CD4-positive, alpha-beta T cell treated with Interleukin-10 for 1 hour (primary cell): ENCODE data around the gene PHAX.
A peak's percentile ranks its signal among the peaks of the same experiment; 100 is the strongest.
"Not testable (repeated sequence)": the region's sequence is repeated elsewhere in the genome, so short reads cannot be mapped to it uniquely, and the experiment has no call there.

Source experiments
- DNase-seq: peaks from one replicate; pipeline ENCODE4 v3.0.0-alpha.2; 2020

PHAX gene

GRCh38 chr5:126600631-126601511 is at the start of gene PHAX:
Gene PHAX (plus strand): TSS chr5:126600947. CDS start chr5:126600963, 16 bp downstream.
- peak; percentile 76 for DNase-seq

- no peak for DNase-seq
These were observed 48.1 kb upstream of the PHAX start for GRCh38 chr5:126552614-126553013.

- DNase-seq: not testable (repeated sequence)
These were observed 45.6 kb upstream of the PHAX start for GRCh38 chr5:126555101-126555500.

GRCh38 chr5:126561908-126562307 is 38.8 kb upstream of the PHAX start:
- no peak for DNase-seq

- no peak for DNase-seq
These were observed 37.9 kb upstream of the PHAX start for GRCh38 chr5:126562823-126563222.

- no peak for DNase-seq
These were observed 32.5 kb upstream of the PHAX start for GRCh38 chr5:126568206-126568755.

- no peak for DNase-seq
These were observed 25.1 kb upstream of the PHAX start for GRCh38 chr5:126575644-126576043.

- DNase-seq: no peak
These were observed 23.8 kb upstream of the PHAX start for GRCh38 chr5:126576974-126577373.

GRCh38 chr5:126577415-126577814 is 23.3 kb upstream of the PHAX start:
- no peak for DNase-seq

- no peak for DNase-seq
These were observed 21.0 kb upstream of the PHAX start for GRCh38 chr5:126579716-126580115.

GRCh38 chr5:126583761-126584160 is 17.0 kb upstream of the PHAX start:
- DNase-seq: no peak

GRCh38 chr5:126587551-126588390 is 13.0 kb upstream of the PHAX start:
- no peak for DNase-seq

GRCh38 chr5:126589536-126590297 is 11.0 kb upstream of the PHAX start:
- DNase-seq: no peak

- DNase-seq: no peak
These were observed 9.2 kb upstream of the PHAX start for GRCh38 chr5:126591549-126591948.

GRCh38 chr5:126594748-126595485 is 5.8 kb upstream of the PHAX start, which contains the start of gene ALDH7A1:
Gene ALDH7A1 (minus strand): TSS chr5:126595219. CDS start chr5:126595198, 21 bp downstream.
- DNase-seq: peak; percentile 13

- no peak for DNase-seq
These were observed 5.2 kb upstream of the PHAX start for GRCh38 chr5:126595486-126596083.

- DNase-seq: no peak
These were observed 3.6 kb upstream of the PHAX start for GRCh38 chr5:126597156-126597555.

GRCh38 chr5:126599499-126599898 is 1.2 kb upstream of the PHAX start:
- DNase-seq: no peak

- DNase-seq: not testable (repeated sequence)
These were observed 646 bp upstream of the PHAX start for GRCh38 chr5:126599971-126600630.

GRCh38 chr5:126603402-126603991 is 2.8 kb downstream of the PHAX start:
- DNase-seq: no peak
